ENCODE results near the gene FUT6.
A peak's percentile ranks its signal among the peaks of the same experiment; 100 is the strongest.
"Not testable (repeated sequence)": the region's sequence is repeated elsewhere in the genome, so short reads cannot be mapped to it uniquely, and the experiment has no call there.

The FUT6 gene, protein sequence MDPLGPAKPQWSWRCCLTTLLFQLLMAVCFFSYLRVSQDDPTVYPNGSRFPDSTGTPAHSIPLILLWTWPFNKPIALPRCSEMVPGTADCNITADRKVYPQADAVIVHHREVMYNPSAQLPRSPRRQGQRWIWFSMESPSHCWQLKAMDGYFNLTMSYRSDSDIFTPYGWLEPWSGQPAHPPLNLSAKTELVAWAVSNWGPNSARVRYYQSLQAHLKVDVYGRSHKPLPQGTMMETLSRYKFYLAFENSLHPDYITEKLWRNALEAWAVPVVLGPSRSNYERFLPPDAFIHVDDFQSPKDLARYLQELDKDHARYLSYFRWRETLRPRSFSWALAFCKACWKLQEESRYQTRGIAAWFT

GRCh38 chr19:5839065-5840017 lies at the start of gene FUT6:
Gene FUT6 (minus strand): TSS chr19:5839702. CDS start chr19:5832567, 7,135 bp downstream.
- no peak for FAIRE-seq
- no peak for TF ChIP-seq POLR2A (IDR thresholded peaks at IDR 0.05; ENCODE audit: low read depth, low read length)
- no peak for DNase-seq (ENCODE audit: insufficient read length, low spot score)

GRCh38 chr19:5884065-5884811 lies 44.7 kb upstream of the FUT6 start:
- DNase-seq (ENCODE audit: insufficient read length, low spot score); FAIRE-seq: not testable (repeated sequence)

- not testable (repeated sequence) for DNase-seq (ENCODE audit: insufficient read length, low spot score); FAIRE-seq
Measured at GRCh38 chr19:5883157-5883873, 43.8 kb upstream of the FUT6 start.

DNA sequence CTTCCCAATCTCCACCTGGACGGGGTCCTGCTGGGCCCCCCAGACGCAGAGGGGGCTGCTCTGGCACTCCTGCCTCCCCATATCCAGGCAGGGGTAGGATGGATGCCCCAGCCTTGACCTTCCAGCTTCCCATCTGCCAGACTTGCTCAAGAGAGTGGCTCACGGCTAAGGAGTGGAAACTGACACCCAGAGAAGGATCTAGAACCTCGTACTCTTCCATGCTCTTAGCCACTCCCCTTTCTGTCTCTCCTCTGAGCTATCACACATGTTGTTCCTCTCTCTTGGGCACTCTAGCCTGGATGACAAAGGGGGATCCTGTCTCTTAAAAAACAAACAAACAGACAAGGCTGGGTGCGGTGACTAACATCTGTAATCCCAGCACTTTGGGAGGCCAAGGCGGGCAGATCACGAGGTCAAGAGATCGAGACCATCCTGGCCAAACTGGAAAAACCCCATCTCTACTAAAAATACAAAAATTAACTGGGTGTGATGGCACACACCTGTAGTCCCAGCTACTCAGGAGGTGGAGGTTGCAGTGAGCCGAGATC lies 43.0 kb upstream of the FUT6 start:
- FAIRE-seq (no peak), DNase-seq (ENCODE audit: insufficient read length, low spot score) (no peak)
- TF ChIP-seq POLR2A (IDR thresholded peaks at IDR 0.05; ENCODE audit: low read depth, low read length), result no peak

DNA sequence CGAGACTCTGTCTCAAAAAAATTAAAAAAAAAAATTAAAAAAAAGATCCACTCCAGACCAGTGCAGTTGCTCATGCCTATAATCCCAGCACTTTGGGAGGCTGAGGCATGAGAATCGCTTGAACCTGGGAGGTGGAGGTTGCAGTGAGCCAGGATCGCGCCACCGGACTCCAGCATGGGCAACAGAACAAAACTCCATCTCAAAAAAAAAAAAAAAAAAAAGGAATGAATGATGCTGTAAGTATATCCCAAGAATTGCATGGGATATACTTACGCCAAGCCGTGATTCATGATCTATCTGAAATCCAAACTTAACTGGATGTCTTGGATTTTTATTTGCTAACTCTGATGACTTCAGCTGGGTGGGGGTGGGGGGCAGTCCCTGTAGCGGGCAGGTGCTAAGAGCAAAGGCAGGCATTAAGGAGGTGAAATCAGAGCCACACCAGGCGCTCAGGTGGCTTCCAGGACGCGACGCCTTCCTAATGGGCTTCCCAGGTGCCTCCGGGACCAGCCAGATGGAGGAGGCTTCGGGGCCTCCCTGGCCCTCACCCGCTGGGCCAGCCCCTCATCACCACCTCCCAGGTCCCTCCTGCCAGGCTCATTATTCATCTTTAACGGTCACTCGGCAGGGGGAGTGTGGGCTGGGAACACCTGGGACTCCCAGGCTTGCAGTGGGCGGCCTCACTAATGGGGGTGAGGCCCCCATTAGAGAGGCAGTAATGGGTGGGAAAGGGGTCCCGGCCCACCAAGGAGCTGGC lies 42.2 kb upstream of the FUT6 start:
- FAIRE-seq (no peak), DNase-seq (ENCODE audit: insufficient read length, low spot score) (no peak)
- TF ChIP-seq POLR2A (IDR thresholded peaks at IDR 0.05; ENCODE audit: low read depth, low read length), result no peak

DNA sequence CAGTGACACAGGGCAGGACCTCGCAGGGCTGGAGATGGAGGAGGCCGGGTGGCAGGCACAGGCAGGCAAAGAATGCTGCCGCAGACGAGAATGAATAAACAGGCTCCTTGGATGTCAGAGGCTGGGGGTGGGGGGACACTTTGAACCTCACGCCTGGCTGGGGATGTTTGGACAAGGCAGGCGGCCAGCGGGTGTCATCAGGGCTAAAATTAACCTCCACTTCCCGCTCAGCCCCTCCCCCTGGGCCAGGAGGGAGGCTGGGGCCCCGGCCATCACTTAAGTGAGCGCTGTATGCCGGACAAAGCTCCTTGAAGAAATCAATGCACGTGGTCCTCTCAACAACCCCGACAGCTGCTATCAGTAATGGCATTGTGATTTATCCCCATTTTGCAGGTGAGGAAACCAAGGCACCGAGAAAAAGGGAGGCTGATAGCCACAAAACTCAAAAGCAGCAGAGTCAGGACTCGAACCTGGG lies 41.1 kb upstream of the FUT6 start:
- TF ChIP-seq POLR2A (IDR thresholded peaks at IDR 0.05; ENCODE audit: low read depth, low read length), result no peak
- DNase-seq (ENCODE audit: insufficient read length, low spot score), result no peak

DNA sequence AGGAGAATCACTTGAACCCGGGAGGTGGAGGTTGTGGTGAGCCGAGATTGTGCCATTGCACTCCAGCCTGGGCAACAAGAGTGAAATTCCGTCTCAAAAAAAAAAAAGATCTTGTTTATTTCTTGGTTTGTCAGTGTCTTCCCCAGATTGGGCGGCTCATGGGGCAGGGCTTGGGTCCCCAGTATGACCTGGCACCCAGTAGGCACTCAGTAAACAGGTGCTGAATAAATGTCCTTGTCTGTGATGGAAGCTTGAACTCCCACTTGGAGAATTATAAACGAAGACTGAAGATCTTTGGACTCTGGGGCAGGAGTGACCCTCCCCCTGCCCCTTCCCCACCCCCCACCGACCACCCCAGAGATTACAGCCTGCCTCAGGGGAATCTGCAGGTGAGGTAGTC lies 40.7 kb upstream of the FUT6 start:
- no peak for DNase-seq (ENCODE audit: insufficient read length, low spot score)
- FAIRE-seq, result no peak
- no peak for TF ChIP-seq POLR2A (IDR thresholded peaks at IDR 0.05; ENCODE audit: low read depth, low read length)

More for the DNA sequence above, 41.1 kb upstream of the FUT6 start:
- FAIRE-seq, result no peak

DNA sequence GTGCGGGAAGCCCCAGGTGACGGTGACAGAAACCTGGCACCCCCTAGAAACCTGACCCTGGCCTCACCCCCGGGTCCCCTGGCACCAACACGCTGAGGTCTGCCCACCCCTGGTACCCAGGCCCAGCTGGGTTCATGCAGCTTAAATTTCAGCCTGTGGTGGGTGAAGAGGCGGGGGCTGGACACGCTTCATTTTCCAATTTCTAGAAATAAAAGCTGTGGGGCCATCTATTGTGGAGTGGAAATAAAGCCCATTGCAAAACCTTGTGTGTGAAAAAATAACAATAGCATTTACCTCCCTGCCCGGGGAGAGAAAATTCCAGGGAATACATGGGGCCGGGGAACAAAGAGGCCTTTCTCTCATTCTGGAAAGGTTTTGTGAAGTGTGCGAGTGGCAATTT lies 38.4 kb upstream of the FUT6 start:
- DNase-seq (ENCODE audit: insufficient read length, low spot score) (no peak), FAIRE-seq (no peak)
- no peak for TF ChIP-seq POLR2A (IDR thresholded peaks at IDR 0.05; ENCODE audit: low read depth, low read length)

- FAIRE-seq (no peak), DNase-seq (ENCODE audit: insufficient read length, low spot score) (no peak)
- no peak for TF ChIP-seq POLR2A (IDR thresholded peaks at IDR 0.05; ENCODE audit: low read depth, low read length)
Measured at GRCh38 chr19:5877427-5877826, 37.9 kb upstream of the FUT6 start.

DNA sequence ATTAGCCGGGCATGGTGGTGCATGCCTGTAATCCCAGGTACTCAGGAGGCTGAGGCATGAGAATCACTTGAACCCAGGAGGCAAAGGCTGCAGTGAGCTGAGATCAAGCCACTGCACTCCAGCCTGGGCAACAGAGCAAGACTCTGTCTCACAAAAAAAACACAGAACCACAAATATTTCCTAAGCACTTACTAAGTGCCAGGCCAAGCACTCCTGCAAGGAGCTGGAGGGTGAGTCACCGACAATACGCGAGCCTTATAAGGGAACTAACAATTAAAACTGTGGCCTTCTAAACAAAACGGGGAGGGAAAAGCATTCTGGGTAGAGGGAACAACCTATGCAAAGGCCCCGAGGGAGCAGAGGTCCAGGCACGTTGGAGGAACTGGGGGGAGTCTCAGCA lies 35.0 kb upstream of the FUT6 start:
- FAIRE-seq, result not testable (repeated sequence)
- DNase-seq (ENCODE audit: insufficient read length, low spot score), result peak; percentile 64

DNA sequence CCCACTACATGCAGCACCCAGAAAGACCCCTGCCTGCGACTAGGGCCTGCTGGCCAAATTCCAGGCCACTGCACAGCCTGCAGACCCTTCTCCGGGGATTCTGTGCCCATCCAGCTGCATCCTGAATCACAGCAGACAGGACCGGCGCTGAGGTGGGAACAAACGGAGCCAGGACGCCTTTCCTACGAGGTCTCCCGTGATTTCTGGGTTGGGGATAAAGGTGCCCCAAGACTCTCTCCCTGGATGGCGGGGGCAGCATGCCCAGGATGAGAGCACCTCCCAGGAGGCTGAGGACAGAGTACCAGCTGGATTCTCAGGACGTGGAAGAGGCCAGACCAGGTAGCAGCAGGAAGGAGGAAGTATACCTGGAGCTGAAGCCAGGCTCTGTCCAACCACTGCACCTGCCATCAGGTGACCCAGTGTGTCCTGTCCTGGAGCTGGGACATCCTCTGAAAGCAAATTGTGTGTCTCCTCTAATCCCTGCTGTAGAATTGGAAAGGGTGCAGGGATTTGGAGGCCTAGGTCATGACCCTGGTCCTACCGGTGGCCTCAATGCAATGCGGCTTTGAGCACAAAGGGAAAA lies 34.2 kb upstream of the FUT6 start:
- TF ChIP-seq POLR2A (IDR thresholded peaks at IDR 0.05; ENCODE audit: low read depth, low read length), result no peak

GRCh38 chr19:5870986-5871394 lies 31.5 kb upstream of the FUT6 start:
- no peak for TF ChIP-seq POLR2A (IDR thresholded peaks at IDR 0.05; ENCODE audit: low read depth, low read length)
- DNase-seq (ENCODE audit: insufficient read length, low spot score) (no peak), FAIRE-seq (no peak)

More for the DNA sequence above, 34.2 kb upstream of the FUT6 start:
- FAIRE-seq, result no peak
- no peak for DNase-seq (ENCODE audit: insufficient read length, low spot score)
